GM12892 (cell line): ENCODE measurements around the gene SELPLG.
"Not testable (repeated sequence)": the region's sequence is repeated elsewhere in the genome, so short reads cannot be mapped to it uniquely, and the experiment has no call there.

Experiments used
- DNase-seq: peaks from one replicate; pipeline ENCODE4 v3.0.0; 2011; ENCODE audit not compliant: insufficient read length
- FAIRE-seq: peaks from 2 replicates; lab custom pipeline; 2011; peaks lifted over from hg19 to GRCh38; lab: Jason Lieb, UNC
- POLR2A ChIP-seq: IDR thresholded peaks from 2 replicates; pipeline ENCODE4 v1.6.1; 2011; ENCODE audit warnings: low read depth, low read length, control low read depth
- POLR2AphosphoS5 ChIP-seq: IDR thresholded peaks from 2 replicates; pipeline ENCODE4 v1.6.1; 2011; ENCODE audit warnings: low read depth, low read length, control low read depth
- TAF1 ChIP-seq: IDR thresholded peaks from 2 replicates; pipeline ENCODE4 v1.6.1; 2011; ENCODE audit warnings: low read depth, mild to moderate bottlenecking, control low read depth, low read length, borderline replicate concordance

SELPLG gene

GRCh38 chr12:108667349-108667748 is 33.7 kb upstream of the SELPLG start:
- no peak for DNase-seq
- TF ChIP-seq POLR2AphosphoS5: no peak
- TF ChIP-seq POLR2A: no peak
- no peak for TF ChIP-seq TAF1
- no peak for FAIRE-seq

- FAIRE-seq (no peak), DNase-seq (no peak)
- no peak for TF ChIP-seq POLR2A
- TF ChIP-seq TAF1: no peak
- TF ChIP-seq POLR2AphosphoS5: no peak
These were observed 32.7 kb upstream of the SELPLG start for GRCh38 chr12:108666401-108666881.

GRCh38 chr12:108665608-108666202 is 32.0 kb upstream of the SELPLG start:
- FAIRE-seq: no peak
- DNase-seq: no peak
- TF ChIP-seq TAF1: no peak

DNA sequence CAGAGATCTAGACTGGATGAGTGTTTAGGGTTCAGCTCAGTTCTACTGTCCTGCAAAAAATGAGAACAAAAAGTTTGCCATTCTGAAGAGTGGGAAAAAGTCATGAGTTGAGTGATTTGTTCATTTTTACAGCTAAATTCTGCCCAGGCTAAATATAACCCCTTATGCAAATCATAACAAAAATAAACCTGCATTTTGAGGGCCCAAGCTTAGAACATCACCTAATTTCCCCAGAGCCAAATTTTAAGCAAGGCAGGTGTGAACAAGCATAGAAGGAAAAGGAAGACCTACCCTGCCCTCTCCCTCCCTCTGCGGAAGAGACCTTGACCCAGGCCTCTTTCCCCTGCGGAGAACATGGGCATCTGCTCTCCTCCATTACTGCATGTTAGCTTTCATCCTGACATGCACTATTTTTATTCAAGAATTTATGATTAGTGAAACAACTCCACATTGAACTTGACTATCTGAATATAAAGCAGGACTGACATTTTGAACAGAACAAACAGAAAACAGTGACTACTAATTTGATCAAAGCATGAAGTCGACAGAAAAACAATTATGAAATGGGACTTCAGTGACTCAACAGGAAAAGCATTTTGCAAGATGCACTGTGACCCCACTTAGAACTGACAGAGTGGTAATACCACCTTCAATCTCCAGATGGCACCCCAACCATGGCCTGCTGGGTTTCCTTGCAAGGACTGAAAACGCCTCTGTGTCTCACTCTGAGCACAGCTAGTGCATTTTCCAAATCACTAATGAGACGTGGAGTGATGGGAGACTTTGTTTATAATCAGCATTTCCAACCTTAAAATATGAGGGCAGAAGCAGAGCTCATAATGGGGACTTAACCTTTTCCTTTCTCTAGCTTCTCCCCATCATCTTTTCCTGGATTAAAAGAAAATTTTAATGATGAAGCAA is 30.9 kb upstream of the SELPLG start:
- FAIRE-seq (peak; percentile 86), DNase-seq (no peak)

GRCh38 chr12:108663324-108664015 is 29.8 kb upstream of the SELPLG start:
- no peak for DNase-seq
- FAIRE-seq: peak; percentile 21
- no peak for TF ChIP-seq POLR2AphosphoS5
- TF ChIP-seq TAF1: no peak
- no peak for TF ChIP-seq POLR2A

More for the DNA sequence above, 30.9 kb upstream of the SELPLG start:
- no peak for TF ChIP-seq TAF1
- no peak for TF ChIP-seq POLR2AphosphoS5
- no peak for TF ChIP-seq POLR2A

GRCh38 chr12:108658115-108658514 is 24.4 kb upstream of the SELPLG start:
- not testable (repeated sequence) for FAIRE-seq, DNase-seq

GRCh38 chr12:108657130-108657745 is 23.5 kb upstream of the SELPLG start:
- DNase-seq (no peak), FAIRE-seq (no peak)
- no peak for TF ChIP-seq POLR2A

GRCh38 chr12:108656247-108656646 is 22.6 kb upstream of the SELPLG start:
- not testable (repeated sequence) for FAIRE-seq, DNase-seq

- DNase-seq, FAIRE-seq: not testable (repeated sequence)
These were observed 22.1 kb upstream of the SELPLG start for GRCh38 chr12:108655812-108656175.

- not testable (repeated sequence) for DNase-seq, FAIRE-seq
These were observed 20.9 kb upstream of the SELPLG start for GRCh38 chr12:108654622-108655021.

- FAIRE-seq (peak; percentile 27), DNase-seq (no peak)
- TF ChIP-seq POLR2AphosphoS5: no peak
- no peak for TF ChIP-seq TAF1
- no peak for TF ChIP-seq POLR2A
These were observed 20.2 kb upstream of the SELPLG start for GRCh38 chr12:108653922-108654321.

GRCh38 chr12:108653082-108653516 is 19.4 kb upstream of the SELPLG start:
- FAIRE-seq (no peak), DNase-seq (no peak)
- TF ChIP-seq POLR2AphosphoS5 (no peak), POLR2A (no peak), TAF1 (no peak)
